Muscle layer of duodenum (tissue), 2 donors: Measurements from ENCODE around the gene INO80E.
"Not testable (repeated sequence)": the region's sequence is repeated elsewhere in the genome, so short reads cannot be mapped to it uniquely, and the experiment has no call there.

Source experiments
- H3K27ac ChIP-seq: one replicate; pipeline ENCODE4 v1.7.0; 2013; ENCODE audit warnings: mild to moderate bottlenecking, low read length
- H3K27me3 ChIP-seq: one replicate; pipeline ENCODE4 v1.7.0; 2013; ENCODE audit warnings: low read depth, mild to moderate bottlenecking, control low read depth, low read length
- H3K36me3 ChIP-seq, 2 donors: one replicate each; pipeline ENCODE4 v1.7.0; 2013; ENCODE audit warnings: low read length in 2 of 2, control low read depth in 1 of 2, mild to moderate bottlenecking in 1 of 2; ENCODE audit not compliant: insufficient read depth in 2 of 2, control insufficient read depth in 1 of 2
- H3K4me1 ChIP-seq, 2 donors: one replicate each; pipeline ENCODE4 v1.7.0; 2013; ENCODE audit warnings: low read length in 2 of 2, mild to moderate bottlenecking in 2 of 2, control low read depth in 1 of 2, moderate library complexity in 1 of 2; ENCODE audit not compliant: insufficient read depth in 2 of 2, control insufficient read depth in 1 of 2
- H3K4me3 ChIP-seq, 2 donors: one replicate each; pipeline ENCODE4 v1.7.0; 2013; ENCODE audit warnings: low read length in 2 of 2, low read depth in 1 of 2, mild to moderate bottlenecking in 1 of 2
- H3K9me3 ChIP-seq, 2 donors: one replicate each; pipeline ENCODE4 v1.7.0; 2013; ENCODE audit warnings: low read length in 2 of 2, control low read depth in 1 of 2, mild to moderate bottlenecking in 1 of 2; ENCODE audit not compliant: control insufficient read depth in 1 of 2
- donor health status: healthy.

Gene INO80E

GRCh38 chr16:30006659-30007377 lies 10.8 kb downstream of the INO80E start:
- no peaks in the 10 kb centered on the region for H3K9me3 ChIP-seq
- peaks cover 17% of the 10 kb centered on the region for H3K27me3 ChIP-seq

GRCh38 chr16:30007378-30007895 lies 11.4 kb downstream of the INO80E start:
- peaks cover 0 to 8% of the 10 kb centered on the region in 2 donors for H3K36me3 ChIP-seq
- peaks cover 0 to 27% of the 10 kb centered on the region in 2 donors for H3K4me1 ChIP-seq
- no peak overlapping the region for H3K27ac ChIP-seq
- H3K4me3 ChIP-seq, result no peak overlapping the region
- H3K27me3 ChIP-seq, result peaks cover 21% of the 10 kb centered on the region
- no peaks in the 10 kb centered on the region for H3K9me3 ChIP-seq

More at GRCh38 chr16:30006659-30007377, 10.8 kb downstream of the INO80E start:
- Histone ChIP-seq H3K4me3 (no peak overlapping the region), H3K36me3 (peaks cover 0 to 8% of the 10 kb centered on the region in 2 donors), H3K27ac (no peak overlapping the region), H3K4me1 (peaks cover 0 to 27% of the 10 kb centered on the region in 2 donors)

GRCh38 chr16:30009085-30009862 lies 13.2 kb downstream of the INO80E start:
- peaks cover 0 to 27% of the 10 kb centered on the region in 2 donors for H3K4me1 ChIP-seq
- no peak overlapping the region for H3K4me3 ChIP-seq
- H3K36me3 ChIP-seq, result no peaks in the 10 kb centered on the region
- H3K27me3 ChIP-seq, result peaks cover 21% of the 10 kb centered on the region
- H3K9me3 ChIP-seq, result no peaks in the 10 kb centered on the region
- H3K27ac ChIP-seq, result no peak overlapping the region

- H3K27me3 ChIP-seq, result peaks cover 21% of the 10 kb centered on the region
Observed at GRCh38 chr16:30009990-30010843, 14.2 kb downstream of the INO80E start.

GRCh38 chr16:30010844-30011713 lies 15.0 kb downstream of the INO80E start, which contains the start of gene DOC2A:
Gene DOC2A (minus strand): TSS chr16:30011027. CDS start chr16:30010222, 805 bp downstream.
- H3K27me3 ChIP-seq, result peaks cover 21% of the 10 kb centered on the region
- H3K27ac ChIP-seq, result no peak within 1 kb of the TSS
- H3K36me3 ChIP-seq, result no peaks in the 10 kb centered on the region
- peak within 1 kb of the TSS in 1 of 2 donors; percentile 42 for H3K4me3 ChIP-seq
- H3K4me1 ChIP-seq, result peaks cover 0 to 19% of the 10 kb centered on the region in 2 donors
- H3K9me3 ChIP-seq, result no peaks in the 10 kb centered on the region

More at GRCh38 chr16:30009990-30010843, 14.2 kb downstream of the INO80E start:
- Histone ChIP-seq H3K4me1 (peaks cover 0 to 23% of the 10 kb centered on the region in 2 donors), H3K9me3 (no peaks in the 10 kb centered on the region), H3K4me3 (peak overlapping the region in 1 of 2 donors; percentile 42), H3K36me3 (no peaks in the 10 kb centered on the region), H3K27ac (no peak overlapping the region)

GRCh38 chr16:30011714-30012504 lies 15.9 kb downstream of the INO80E start:
- Histone ChIP-seq H3K9me3 (no peaks in the 10 kb centered on the region), H3K4me1 (peaks cover 0 to 19% of the 10 kb centered on the region in 2 donors), H3K27me3 (peaks cover 21% of the 10 kb centered on the region), H3K4me3 (peak overlapping the region in 1 of 2 donors; percentile 42), H3K36me3 (no peaks in the 10 kb centered on the region), H3K27ac (no peak overlapping the region)

- not testable (repeated sequence) for H3K4me3 ChIP-seq, H3K9me3 ChIP-seq, H3K36me3 ChIP-seq, H3K27ac ChIP-seq
- Histone ChIP-seq H3K27me3 (peaks cover 21% of the 10 kb centered on the region), H3K4me1 (peaks cover 0 to 19% of the 10 kb centered on the region in 2 donors)
Observed at GRCh38 chr16:30012598-30012997, 16.6 kb downstream of the INO80E start.

- not testable (repeated sequence) for H3K4me3 ChIP-seq, H3K36me3 ChIP-seq
- peaks cover 11% of the 10 kb centered on the region for H3K27me3 ChIP-seq
Observed at GRCh38 chr16:30015450-30015849, 19.4 kb downstream of the INO80E start.

GRCh38 chr16:30016555-30017276 lies 20.7 kb downstream of the INO80E start:
- Histone ChIP-seq H3K27me3 (peaks cover 5% of the 10 kb centered on the region), H3K4me3 (no peak overlapping the region), H3K9me3 (no peaks in the 10 kb centered on the region), H3K4me1 (peaks cover 0 to 9% of the 10 kb centered on the region in 2 donors), H3K36me3 (no peaks in the 10 kb centered on the region), H3K27ac (no peak overlapping the region)

More at GRCh38 chr16:30015450-30015849, 19.4 kb downstream of the INO80E start:
- not testable (repeated sequence) for H3K27ac ChIP-seq, H3K9me3 ChIP-seq
- peaks cover 0 to 12% of the 10 kb centered on the region in 2 donors for H3K4me1 ChIP-seq
